Sigmoid colon (tissue), 4 donors: Measurements from ENCODE around the gene RNF26.

ENCODE experiments used
- EP300 ChIP-seq, 4 donors: sonication (generic); formaldehyde crosslinking; IDR thresholded peaks; one replicate each; pipeline ENCODE4 v1.6.1; 2017; ENCODE audit warnings: antibody characterized with exemption in 4 of 4
- POLR2A ChIP-seq, 2 donors: fragments of 450-650 bp; IDR thresholded peaks; one replicate each; pipeline ENCODE4 v1.6.1; 2016; ENCODE audit warnings: antibody characterized with exemption in 2 of 2, mild to moderate bottlenecking in 2 of 2, moderate library complexity in 2 of 2
- TF ChIP-seq, protein P1 (sequence below), 4 experiments: fragments of 450-650 bp in 3 of 4; fragments of 200-600 bp in 1 of 4; IDR thresholded peaks; one replicate each; pipeline ENCODE4 v1.5.1; 2016 to 2019; ENCODE audit warnings: antibody characterized with exemption in 4 of 4, mild to moderate bottlenecking in 3 of 4, moderate library complexity in 2 of 4

DNA sequence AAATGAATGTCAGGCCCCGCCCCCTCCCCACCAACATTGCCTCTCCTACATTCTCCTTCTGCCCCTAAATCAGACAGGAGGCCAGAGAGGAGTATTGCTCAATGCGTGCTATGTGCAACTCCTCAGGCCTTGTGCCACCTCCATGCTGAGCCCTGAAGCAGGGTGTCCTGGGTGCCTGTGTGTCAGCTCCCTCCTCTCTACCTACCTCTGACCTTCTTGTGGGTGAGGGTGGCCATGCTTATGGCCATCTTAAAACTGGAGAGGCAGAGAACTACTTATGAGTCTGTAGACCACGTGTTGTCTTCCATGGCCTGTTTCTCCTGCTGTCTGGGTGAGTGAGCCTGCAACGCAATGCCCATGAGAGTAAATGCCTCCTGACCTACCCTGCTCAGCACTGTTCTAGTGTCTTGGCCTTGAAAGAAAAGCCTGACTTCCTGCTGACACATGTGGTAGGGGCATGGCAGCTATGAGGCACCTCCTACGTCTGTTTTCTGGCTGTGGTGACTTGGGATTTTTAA lies 27.9 kb upstream of the RNF26 start:
- TF ChIP-seq, protein P1, sequence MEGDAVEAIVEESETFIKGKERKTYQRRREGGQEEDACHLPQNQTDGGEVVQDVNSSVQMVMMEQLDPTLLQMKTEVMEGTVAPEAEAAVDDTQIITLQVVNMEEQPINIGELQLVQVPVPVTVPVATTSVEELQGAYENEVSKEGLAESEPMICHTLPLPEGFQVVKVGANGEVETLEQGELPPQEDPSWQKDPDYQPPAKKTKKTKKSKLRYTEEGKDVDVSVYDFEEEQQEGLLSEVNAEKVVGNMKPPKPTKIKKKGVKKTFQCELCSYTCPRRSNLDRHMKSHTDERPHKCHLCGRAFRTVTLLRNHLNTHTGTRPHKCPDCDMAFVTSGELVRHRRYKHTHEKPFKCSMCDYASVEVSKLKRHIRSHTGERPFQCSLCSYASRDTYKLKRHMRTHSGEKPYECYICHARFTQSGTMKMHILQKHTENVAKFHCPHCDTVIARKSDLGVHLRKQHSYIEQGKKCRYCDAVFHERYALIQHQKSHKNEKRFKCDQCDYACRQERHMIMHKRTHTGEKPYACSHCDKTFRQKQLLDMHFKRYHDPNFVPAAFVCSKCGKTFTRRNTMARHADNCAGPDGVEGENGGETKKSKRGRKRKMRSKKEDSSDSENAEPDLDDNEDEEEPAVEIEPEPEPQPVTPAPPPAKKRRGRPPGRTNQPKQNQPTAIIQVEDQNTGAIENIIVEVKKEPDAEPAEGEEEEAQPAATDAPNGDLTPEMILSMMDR (IDR thresholded peaks at IDR 0.05), result no peak
- TF ChIP-seq POLR2A (IDR thresholded peaks at IDR 0.05) (no peak), EP300 (IDR thresholded peaks at IDR 0.05) (peak in 1 of 4 donors; percentile 55)
